Stimulated activated CD8-positive, alpha-beta memory T cell treated with anti-CD3 and anti-CD28 coated beads, Interleukin-7, amount 100 ng/mL, for 4 hours (primary cell): ENCODE data around the gene RFXAP.
"Not testable (repeated sequence)": the region's sequence is repeated elsewhere in the genome, so short reads cannot be mapped to it uniquely, and the experiment has no call there.

ENCODE experiments used
- DNase-seq, 2 donors: peaks; one replicate each; pipeline ENCODE4 v3.0.0-alpha.2; 2020; ENCODE audit warnings: low read depth in 2 of 2

RFXAP gene

GRCh38 chr13:36818804-36819738 is at the start of gene RFXAP:
TSS of gene RFXAP (plus strand) at chr13:36819222. CDS start at chr13:36819358, 136 bp downstream.
- peak; percentile 73 to 90 for DNase-seq

- DNase-seq: no peak
Measured at GRCh38 chr13:36769545-36769944, 49.5 kb upstream of the RFXAP start.

GRCh38 chr13:36770741-36771140 is 48.3 kb upstream of the RFXAP start:
- DNase-seq: no peak

- DNase-seq: no peak
Measured at GRCh38 chr13:36772853-36773252, 46.2 kb upstream of the RFXAP start.

GRCh38 chr13:36774931-36775330 is 44.1 kb upstream of the RFXAP start:
- no peak for DNase-seq

- no peak for DNase-seq
Measured at GRCh38 chr13:36776175-36776574, 42.8 kb upstream of the RFXAP start.

- no peak for DNase-seq
Measured at GRCh38 chr13:36778083-36778671, 40.8 kb upstream of the RFXAP start.

- no peak for DNase-seq
Measured at GRCh38 chr13:36783890-36784289, 35.1 kb upstream of the RFXAP start.

- DNase-seq: not testable (repeated sequence)
Measured at GRCh38 chr13:36786175-36786574, 32.8 kb upstream of the RFXAP start.

GRCh38 chr13:36787181-36787580 is 31.8 kb upstream of the RFXAP start:
- no peak for DNase-seq

GRCh38 chr13:36788276-36788675 is 30.7 kb upstream of the RFXAP start:
- no peak for DNase-seq

- DNase-seq: no peak
Measured at GRCh38 chr13:36789061-36789460, 30.0 kb upstream of the RFXAP start.

GRCh38 chr13:36789730-36790129 is 29.3 kb upstream of the RFXAP start:
- DNase-seq: no peak

GRCh38 chr13:36794706-36795105 is 24.3 kb upstream of the RFXAP start:
- no peak for DNase-seq

- no peak for DNase-seq
Measured at GRCh38 chr13:36795463-36795862, 23.6 kb upstream of the RFXAP start.

GRCh38 chr13:36796052-36796451 is 23.0 kb upstream of the RFXAP start:
- DNase-seq: no peak

- DNase-seq: no peak
Measured at GRCh38 chr13:36801035-36801434, 18.0 kb upstream of the RFXAP start.

- DNase-seq: no peak
Measured at GRCh38 chr13:36804588-36804987, 14.4 kb upstream of the RFXAP start.

- DNase-seq: no peak
Measured at GRCh38 chr13:36806102-36806501, 12.9 kb upstream of the RFXAP start.

GRCh38 chr13:36807616-36808015 is 11.4 kb upstream of the RFXAP start:
- no peak for DNase-seq

- DNase-seq: no peak
Measured at GRCh38 chr13:36813225-36813624, 5.8 kb upstream of the RFXAP start.

- DNase-seq: no peak
Measured at GRCh38 chr13:36814465-36814864, 4.6 kb upstream of the RFXAP start.

GRCh38 chr13:36815062-36815461 is 4.0 kb upstream of the RFXAP start:
- DNase-seq: no peak
